ENCODE results near the gene PAAF1.

- TF ChIP-seq EZH2 (IDR thresholded peaks at IDR 0.05; ENCODE audit: insufficient read depth, poor library complexity, severe bottlenecking) = no peak
- TF ChIP-seq EZH2phosphoT487 (IDR thresholded peaks at IDR 0.05; ENCODE audit: insufficient read depth, low read depth) = no peak
These were observed 25.5 kb downstream of the PAAF1 start for GRCh38 chr11:73902303-73902702.
